Measurements from ENCODE around the gene SUSD2.
"Not testable (repeated sequence)": the region's sequence is repeated elsewhere in the genome, so short reads cannot be mapped to it uniquely, and the experiment has no call there.

The SUSD2 gene

DNA sequence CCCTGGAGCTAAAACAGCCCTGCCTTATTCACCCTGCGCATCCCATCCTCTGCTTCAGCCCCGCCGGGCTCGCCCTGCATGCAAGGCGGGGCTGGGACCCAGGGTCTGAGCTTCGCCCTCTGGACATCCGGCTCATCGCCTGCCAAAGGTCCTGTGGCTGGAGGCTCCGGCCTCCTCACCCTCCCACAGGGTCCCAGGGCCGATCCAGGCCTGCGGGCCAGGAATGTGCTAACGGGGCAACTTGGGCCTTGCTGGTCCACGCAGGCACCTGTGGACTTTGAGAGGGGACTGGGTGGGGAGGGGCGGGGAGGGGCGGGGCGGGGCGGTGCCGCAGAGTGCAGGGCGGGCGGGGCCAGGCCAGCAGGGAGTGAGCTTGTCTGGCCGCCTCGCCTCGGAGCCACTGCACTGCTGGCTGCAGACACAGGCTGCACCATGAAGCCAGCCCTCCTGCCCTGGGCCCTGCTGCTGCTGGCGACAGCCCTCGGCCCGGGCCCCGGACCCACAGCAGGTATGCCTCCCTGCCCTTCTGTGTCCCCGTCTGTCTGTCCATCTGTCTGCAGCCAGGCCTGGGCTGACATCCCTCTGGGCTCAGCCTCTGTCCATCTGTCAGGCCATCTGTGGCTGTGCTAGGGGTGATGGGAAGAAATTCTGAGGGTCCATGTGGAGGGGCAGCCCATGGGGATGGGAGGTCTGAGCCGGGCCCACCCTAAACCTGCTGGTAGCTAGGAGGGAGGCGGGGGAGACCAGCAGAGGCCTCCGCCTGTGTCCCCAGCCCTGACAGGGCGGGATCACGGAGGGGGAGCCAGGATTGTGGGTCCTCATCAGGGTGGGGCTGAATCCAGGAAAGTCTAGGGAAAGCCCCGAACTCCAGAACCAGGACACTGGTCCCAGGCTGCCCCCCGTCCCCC is at the start of gene SUSD2:
SUSD2 (plus strand) TSS at position 400 of the 908 bp plus-strand sequence; CDS start at position 433, 33 bp downstream.
- no peak for DNase-seq

DNA sequence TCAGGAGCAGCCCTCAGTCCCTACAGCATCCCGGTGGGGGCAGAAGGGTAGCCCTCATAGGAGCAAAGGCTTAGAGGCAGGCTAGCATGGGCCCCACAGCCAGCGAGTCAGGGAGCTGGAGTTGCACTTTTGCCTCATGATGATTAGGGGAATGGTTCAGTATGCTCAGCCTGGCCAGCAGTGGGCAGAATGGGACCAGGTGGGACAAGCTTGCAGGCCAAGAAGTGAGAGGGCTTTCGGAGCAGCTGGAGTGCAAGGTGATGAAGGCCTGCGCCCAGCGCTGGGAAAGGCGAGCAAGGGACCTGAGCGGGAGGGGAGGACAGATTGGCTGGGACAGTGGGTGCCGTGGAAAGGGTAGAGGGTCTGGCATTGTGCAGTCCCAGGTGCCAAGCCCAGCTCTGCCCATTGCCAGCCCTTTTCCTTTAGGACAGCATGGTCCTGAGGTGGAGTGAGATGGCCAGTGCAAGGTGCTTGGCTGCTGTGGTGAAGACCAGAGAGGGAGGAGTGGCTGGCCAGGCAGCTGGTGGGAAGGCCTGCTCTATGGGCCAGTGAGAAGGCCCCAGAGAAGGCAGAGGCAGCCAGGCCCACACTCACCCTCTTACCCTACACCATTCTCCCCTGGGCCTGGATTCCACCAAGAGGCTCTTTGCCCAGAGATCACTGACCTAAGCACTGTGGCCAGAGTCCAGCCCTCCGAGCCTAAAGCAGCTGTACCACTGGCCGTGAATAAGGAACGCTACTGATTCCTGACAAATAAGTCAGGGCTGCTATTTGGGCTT is 47.9 kb upstream of the SUSD2 start:
- DNase-seq = no peak

GRCh38 chr22:24134090-24134846 is 47.0 kb upstream of the SUSD2 start:
- DNase-seq = no peak

DNA sequence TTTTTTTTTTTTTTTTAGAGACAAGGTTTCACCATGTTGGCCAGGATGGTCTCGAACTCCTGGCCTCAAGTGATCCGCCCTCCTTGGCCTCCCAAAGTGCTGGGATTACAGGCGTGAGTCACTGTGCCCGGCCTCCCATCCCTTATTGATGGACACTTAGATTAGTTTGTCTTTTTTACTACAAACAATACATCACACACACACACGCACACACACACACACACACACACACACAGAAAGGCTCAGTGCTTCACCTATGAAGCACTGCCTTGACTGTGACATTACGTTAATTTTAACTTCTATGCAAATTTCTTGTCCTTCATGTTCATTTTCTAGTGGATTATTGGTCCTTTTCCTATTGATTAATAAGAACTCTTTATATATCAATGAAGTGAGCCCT is 44.8 kb upstream of the SUSD2 start:
- DNase-seq = not testable (repeated sequence)

GRCh38 chr22:24137595-24137994 is 43.7 kb upstream of the SUSD2 start:
- DNase-seq = no peak

DNA sequence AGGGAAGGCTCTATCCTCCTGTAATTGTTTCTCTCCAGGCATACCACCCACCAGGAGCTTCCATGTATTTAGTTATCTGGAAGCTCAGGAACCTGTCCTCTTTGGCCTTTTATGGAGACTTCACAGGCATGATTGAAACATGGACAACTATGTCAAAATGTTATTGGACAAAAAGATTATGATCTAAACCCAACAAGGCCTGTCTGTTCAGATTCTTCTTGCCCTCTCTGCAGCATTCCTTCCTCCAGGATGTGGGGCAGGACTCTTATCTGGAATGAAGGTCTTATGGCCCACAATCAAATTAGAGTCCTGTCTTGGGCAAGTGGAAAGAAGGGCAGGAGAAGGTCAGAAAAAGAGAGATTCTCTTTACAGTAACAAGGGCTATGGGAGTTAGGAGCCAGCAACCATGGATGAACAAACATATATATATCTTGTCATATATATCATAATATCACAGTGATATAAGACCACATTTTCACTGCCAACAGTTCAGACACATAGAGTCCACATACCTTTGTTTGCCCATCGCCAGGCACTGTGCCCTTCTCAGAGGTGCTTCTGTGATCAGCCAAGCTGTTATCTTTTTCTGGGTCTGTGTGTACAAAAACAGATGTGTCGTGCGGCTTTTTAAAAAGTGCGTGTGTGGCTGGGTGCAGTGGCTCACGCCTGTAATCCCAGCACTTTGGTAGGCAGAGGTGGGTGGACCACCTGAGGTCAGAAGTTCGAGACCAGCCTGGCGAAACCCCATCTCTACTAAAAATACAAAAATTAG is 42.5 kb upstream of the SUSD2 start:
- DNase-seq = no peak

GRCh38 chr22:24140357-24140756 is 40.9 kb upstream of the SUSD2 start:
- DNase-seq = no peak

- DNase-seq = no peak
Measured at GRCh38 chr22:24141586-24141985, 39.7 kb upstream of the SUSD2 start.

DNA sequence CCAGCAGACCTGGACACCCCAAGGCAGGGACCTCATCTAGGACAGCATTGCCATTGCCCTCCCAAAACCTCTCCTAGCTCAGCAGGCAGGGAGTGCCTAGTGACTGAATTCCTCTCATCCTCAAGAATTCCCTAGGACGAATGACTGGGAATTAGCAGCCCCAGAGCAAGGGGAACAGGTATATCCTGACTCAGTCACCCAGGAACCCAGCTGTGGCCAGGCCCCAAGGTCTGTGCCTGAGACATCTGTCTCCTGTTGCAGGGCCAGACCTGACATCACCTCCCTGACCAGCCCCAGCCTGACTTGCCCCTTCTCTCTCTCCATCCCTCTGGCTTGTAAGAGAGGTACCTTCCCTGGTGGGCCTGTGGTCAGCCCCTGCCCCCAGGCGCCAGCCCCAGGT is 39.0 kb upstream of the SUSD2 start:
- DNase-seq = no peak

DNA sequence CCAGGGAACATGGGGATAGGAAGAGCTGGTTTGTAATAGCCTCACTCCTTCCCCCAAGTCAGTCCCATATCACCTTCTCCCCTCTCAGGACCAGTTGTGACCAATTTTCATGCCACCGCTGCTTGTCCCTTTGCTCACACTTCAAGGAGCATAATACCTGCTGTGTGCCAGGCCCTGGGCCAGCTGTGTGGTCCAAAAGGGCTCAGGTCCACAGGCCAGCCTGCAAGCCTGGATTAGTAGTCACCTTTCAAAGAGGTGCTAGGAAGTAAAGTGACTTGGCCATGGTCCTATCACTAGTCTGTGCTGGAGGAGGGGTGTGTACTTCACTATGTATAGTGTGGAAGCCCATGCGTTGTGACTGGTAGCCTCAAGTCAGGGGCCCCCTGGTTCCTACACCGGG is 38.5 kb upstream of the SUSD2 start:
- no peak for DNase-seq

- DNase-seq = no peak
Measured at GRCh38 chr22:24144056-24144777, 37.1 kb upstream of the SUSD2 start.

GRCh38 chr22:24144778-24145085 is 36.6 kb upstream of the SUSD2 start:
- no peak for DNase-seq

GRCh38 chr22:24145446-24146193 is 35.7 kb upstream of the SUSD2 start:
- DNase-seq = no peak

DNA sequence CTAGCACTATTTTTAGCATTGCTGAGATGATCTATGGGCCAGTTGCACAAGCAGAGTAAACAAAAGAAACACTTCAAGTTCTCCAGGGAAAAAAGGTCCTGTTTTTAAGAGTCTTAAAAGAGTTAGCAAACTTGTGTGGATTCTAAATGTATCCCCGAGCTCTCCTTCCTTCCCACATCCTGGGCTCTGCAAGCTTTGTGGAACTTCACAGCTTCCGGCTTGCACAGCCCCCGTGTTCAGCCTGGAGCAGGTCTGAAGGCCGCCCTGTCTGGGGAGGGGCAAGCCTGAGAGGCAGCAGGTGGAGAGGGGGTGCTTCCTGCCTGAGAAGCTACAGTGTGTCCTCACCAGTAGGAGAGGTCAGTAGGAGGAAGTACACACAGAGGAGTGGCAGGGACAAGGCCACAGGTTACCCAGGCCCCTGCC is 35.1 kb upstream of the SUSD2 start:
- DNase-seq = no peak

- no peak for DNase-seq
Measured at GRCh38 chr22:24146791-24147353, 34.4 kb upstream of the SUSD2 start.

DNA sequence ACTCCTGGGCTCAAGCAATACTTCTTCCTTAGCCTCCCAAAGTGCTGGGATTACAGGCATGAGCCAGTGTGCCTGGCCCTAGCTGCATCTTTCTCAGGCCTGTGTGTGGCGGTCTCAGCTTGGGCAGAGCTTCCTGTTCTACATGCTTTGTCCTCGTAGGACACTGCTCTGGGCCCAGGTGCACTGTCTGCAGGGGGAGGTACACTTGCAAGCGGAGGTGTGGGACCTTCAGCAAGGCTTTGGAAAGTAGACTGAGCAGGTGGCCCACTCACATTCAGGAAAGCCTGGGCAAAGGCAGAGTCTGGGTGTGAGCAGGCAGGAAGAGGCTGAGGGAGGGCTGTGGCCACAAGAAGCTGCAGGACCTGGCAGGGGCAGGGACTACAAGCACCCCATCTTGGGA is 33.6 kb upstream of the SUSD2 start:
- DNase-seq = no peak

- no peak for DNase-seq
Measured at GRCh38 chr22:24148266-24149197, 32.8 kb upstream of the SUSD2 start.

GRCh38 chr22:24149198-24149590 is 32.1 kb upstream of the SUSD2 start:
- no peak for DNase-seq

DNA sequence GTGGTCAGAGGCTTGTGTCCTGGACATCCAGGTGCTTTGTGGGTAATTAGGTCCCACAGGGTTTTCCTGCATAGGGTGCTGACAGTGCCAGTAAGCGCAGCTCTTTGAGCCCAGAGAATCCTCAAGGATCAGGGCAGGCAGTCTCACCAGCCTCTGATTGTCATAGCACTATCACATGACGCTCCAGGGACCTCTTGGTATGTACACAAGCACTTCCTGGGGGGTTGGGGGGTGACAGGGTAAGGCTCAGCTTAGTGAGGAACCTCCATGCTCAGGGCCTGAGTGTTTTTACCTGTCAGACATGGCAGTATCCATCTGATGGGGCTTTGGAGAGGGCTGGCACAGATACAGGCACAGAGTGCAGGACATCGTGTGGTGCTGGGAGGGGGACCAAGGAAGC is 27.9 kb upstream of the SUSD2 start:
- no peak for DNase-seq

DNA sequence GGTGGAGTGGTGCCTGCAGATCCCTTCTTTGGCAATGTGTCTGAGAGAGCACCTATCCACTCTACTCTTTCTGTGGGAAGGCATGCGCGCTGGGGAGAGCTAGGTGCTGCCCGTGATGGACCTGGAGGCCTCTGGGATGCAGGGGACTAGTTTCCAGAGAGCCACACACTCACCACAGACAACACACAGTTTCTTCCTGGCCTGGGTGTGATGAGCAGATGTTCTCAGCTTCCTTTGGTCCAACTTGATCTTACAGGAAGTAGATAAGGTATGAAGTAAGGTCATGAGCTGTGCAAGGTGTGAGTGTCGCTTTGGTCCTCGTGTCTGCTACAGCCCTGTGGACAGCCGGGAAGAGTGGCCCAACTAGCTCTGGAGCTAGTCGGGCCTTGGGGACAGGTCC is 27.3 kb upstream of the SUSD2 start:
- no peak for DNase-seq
